GM12878 (cell line): Measurements from ENCODE around the gene KRT86. TPM values are rescaled to one million over a fixed set of nuclear protein-coding genes. Genes with fewer than 3 reads are reported as not detected.
"Not testable (repeated sequence)": the region's sequence is repeated elsewhere in the genome, so short reads cannot be mapped to it uniquely, and the experiment has no call there.

Experiments
- ATAC-seq: fragments of 200-7000 bp; cut with Tn5 transposase; 3 replicates; pipeline ENCODE4 v1.9.1; 2020; ENCODE audit warnings: mild to moderate bottlenecking, moderate library complexity
- BruUV-seq: library from RNA; stranded (reverse); fragments of 400-500 nt; replicated peaks from 2 replicates; lab custom pipeline; 2021; lab: Mats Ljungman, UMichigan
- CTCF ChIA-PET: fragments of 300-600 bp; sonication (Branson Sonifier 250); formaldehyde crosslinking; extraction: SDS; loops from one replicate; lab custom pipeline; 2021; ENCODE audit warnings: inconsistent platforms; lab: Yijun Ruan, JAX
- POLR2A ChIA-PET: fragments of 350-600 bp; formaldehyde crosslinking; extraction: SDS; loops from one replicate; lab custom pipeline; 2021; ENCODE audit warnings: inconsistent platforms; lab: Charles Lee
- RAD21 ChIA-PET: fragments of 300-600 bp; sonication (Branson Sonifier 250); formaldehyde crosslinking; loops from one replicate; lab custom pipeline; 2023; ENCODE audit warnings: antibody characterized with exemption; ENCODE audit not compliant: unreplicated experiment; lab: Charles Lee
- SMC1A ChIA-PET: fragments of 300-600 bp; sonication (Branson Sonifier 250); formaldehyde crosslinking; loops from one replicate; lab custom pipeline; 2023; ENCODE audit not compliant: unreplicated experiment, uncharacterized antibody; lab: Charles Lee
- DNase-seq: peaks from one replicate; pipeline ENCODE4 v3.0.0-alpha.2; 2011; ENCODE audit warnings: low read depth, low spot score
- FAIRE-seq: peaks from 3 replicates; lab custom pipeline; 2011; peaks lifted over from hg19 to GRCh38; lab: Jason Lieb, UNC
- H2AFZ ChIP-seq: 2 replicates; pipeline ENCODE4 v1.6.0; 2011; ENCODE audit warnings: low read depth, low read length, control low read depth; ENCODE audit not compliant: control insufficient read depth
- H3K27ac ChIP-seq: 2 replicates; pipeline ENCODE4 v1.5.1; 2011; ENCODE audit warnings: control low read depth; ENCODE audit not compliant: control insufficient read depth, insufficient read depth
- H3K27me3 ChIP-seq, 2 experiments: replicated peaks in 1 of 2; 2 replicates each; pipeline versions ENCODE4 v1.6.0 to v1.6.1; 2011; ENCODE audit warnings: low read length in 1 of 2; ENCODE audit not compliant: control insufficient read depth in 2 of 2, insufficient read depth in 2 of 2
- H3K36me3 ChIP-seq, 2 experiments: 2 replicates each; pipeline ENCODE4 v1.5.1; 2011; ENCODE audit warnings: low read length in 1 of 2; ENCODE audit not compliant: control insufficient read depth in 2 of 2, insufficient read depth in 2 of 2
- H3K4me1 ChIP-seq: 2 replicates; pipeline ENCODE4 v1.6.1; 2011; ENCODE audit warnings: mild to moderate bottlenecking, low read length, moderate library complexity, mixed read lengths; ENCODE audit not compliant: control insufficient read depth, insufficient read depth
- H3K4me2 ChIP-seq: 2 replicates; pipeline ENCODE4 v1.6.0; 2011; ENCODE audit warnings: control low read depth; ENCODE audit not compliant: control insufficient read depth, insufficient read depth
- H3K4me3 ChIP-seq: fragments of 200-600 bp; sonication (generic); 2 replicates; pipeline ENCODE4 v1.5.1; 2016
- H3K79me2 ChIP-seq: 2 replicates; pipeline ENCODE4 v1.6.0; 2011; ENCODE audit warnings: low read length; ENCODE audit not compliant: control insufficient read depth, insufficient read depth
- H3K9ac ChIP-seq: 2 replicates; pipeline ENCODE4 v1.8.0; 2011; ENCODE audit warnings: low read length, control low read depth, mixed read lengths; ENCODE audit not compliant: control insufficient read depth, insufficient read depth
- H3K9me3 ChIP-seq: replicated peaks from 3 replicates; pipeline ENCODE4 v1.5.1; 2011; ENCODE audit warnings: mild to moderate bottlenecking, low read length; ENCODE audit not compliant: control insufficient read depth, insufficient read depth
- H4K20me1 ChIP-seq: 2 replicates; pipeline ENCODE4 v1.6.0; 2011; ENCODE audit not compliant: control insufficient read depth, insufficient read depth
- CTCF ChIP-seq, 3 experiments: IDR thresholded peaks in 2 of 3; conservative IDR thresholded peaks in 1 of 3; 2 replicates each; pipeline ENCODE4 v1.5.1; 2011; ENCODE audit warnings: low read depth in 3 of 3, low read length in 3 of 3, mild to moderate bottlenecking in 3 of 3, control low read depth in 2 of 3, moderate library complexity in 2 of 3, inconsistent platforms in 1 of 3, mixed read lengths in 1 of 3; ENCODE audit not compliant: control insufficient read depth in 2 of 3, insufficient read depth in 1 of 3; ENCODE audit errors: extremely low read depth in 1 of 3
- WGBS: methylation state at CpG from one replicate; pipeline ENCODE4 v1.1.6; 2016; ENCODE audit warnings: low lambda C conversion rate; ENCODE audit not compliant: insufficient replicate concordance, insufficient coverage; ENCODE audit errors: missing lambda C conversion rate; 5-methylcytosine and 5-hydroxymethylcytosine counted together
- in situ Hi-C: fragments of 300-500 bp; cut with MboI; formaldehyde crosslinking; loops from 9 replicates; pipeline ENCODE4 v1.14.3; 2018; ENCODE audit warnings: mixed read lengths
- intact Hi-C: fragments of 100-400 bp; cut with micrococcal nuclease; formaldehyde crosslinking; loops from one replicate; pipeline ENCODE4 v1.14.2; 2022; ENCODE audit not compliant: unreplicated experiment
- polyA plus RNA-seq, 11 experiments: library from polyadenylated mRNA; depleted of rRNA in 4 of 11; unstranded in 6 of 11; stranded (reverse) in 5 of 11; fragments of >200 nt; fragmentation: Nextera tagmentation in 4 of 11; fragmentation: Illumina TruSeq in 1 of 11; extraction: Ambion mirVana in 4 of 11; extraction: Trizol in 1 of 11; gene quantifications; 1 replicate in 1 of 11; 2 replicates in 10 of 11; pipeline versions ENCODE4 v1.2.1 to v1.2.3, GENCODE V29; 2011 to 2016; ENCODE audit warnings: inconsistent platforms in 2 of 11, missing spikeins in 2 of 11, low read depth in 1 of 11
- total RNA-seq, 4 experiments: library from RNA; depleted of rRNA in 3 of 4; stranded (reverse); fragments of >200 nt in 3 of 4; fragmentation: Illumina TruSeq in 1 of 4; extraction: Trizol in 1 of 4; gene quantifications; 2 replicates each; pipeline versions ENCODE4 v1.2.1 to v1.2.3, GENCODE V29; 2013 to 2021

Gene KRT86
- total and polyA plus RNA-seq, 10 of the 15 experiments (the other 5 are each of a cell fraction or from before 2014, with no cell fraction given), result 0.11 to 0.54 (median 0.18) TPM; not detected in 4

GRCh38 chr12:52286857-52287785, 12.7 kb downstream of the KRT86 start:
- ChIA-PET CTCF (interaction anchor here (1.0 to 1.3 kb wide), 3 partner anchors 9 to 40 kb away, joined by 3 to 9 read pairs (median 5); no protein-coding TSS in a partner anchor), SMC1A (interaction anchor here (0.7 to 1.3 kb wide), 2 partner anchors 25 to 65 kb away, joined by 3 read pairs; no protein-coding TSS in a partner anchor)
- BruUV-seq, DNase-seq, in situ Hi-C loops, H2AFZ ChIP-seq, H3K4me3 ChIP-seq, H3K9ac ChIP-seq, H3K9me3 ChIP-seq, H3K36me3 ChIP-seq, FAIRE-seq, RAD21 ChIA-PET, H4K20me1 ChIP-seq, H3K27me3 ChIP-seq, H3K27ac ChIP-seq, H3K4me1 ChIP-seq, intact Hi-C loops, H3K4me2 ChIP-seq, POLR2A ChIA-PET, H3K79me2 ChIP-seq: not testable (repeated sequence)
- WGBS, result 59% methylated on average over 19 of the region's 21 CpGs
- ATAC-seq, result peak; percentile 27
- TF ChIP-seq CTCF (IDR thresholded peaks at IDR 0.05 in 2 of 3, conservative IDR thresholded peaks at IDR 0.05 in 1 of 3; ENCODE audit: control insufficient read depth in 2 of 3, extremely low read depth in 1 of 3, insufficient read depth in 1 of 3, low read depth in 3 of 3, low read length in 3 of 3), result 0 out of 6 replicates have a peak, but pooled peaks of 1 of the 3 experiments have one; percentile 3
